Lung (tissue), 12 donors: Measurements from ENCODE around the gene VEGFB. TPM values are rescaled to one million over a fixed set of nuclear protein-coding genes. Genes with fewer than 3 reads are reported as not detected.

ENCODE experiments used
- ATAC-seq: fragments of 200-7000 bp; cut with Tn5 transposase; one replicate; pipeline ENCODE4 v1.9.1; 2020; ENCODE audit warnings: moderate number of reproducible peaks; ENCODE audit not compliant: insufficient read depth, low FRiP score
- DNase-seq, 3 donors: peaks; one replicate each; pipeline ENCODE4 v3.0.0-alpha.2; 2013 to 2017
- H3K27ac ChIP-seq, 2 donors: one replicate each; pipeline ENCODE4 v1.5.1; 2013; ENCODE audit warnings: mild to moderate bottlenecking in 2 of 2, moderate library complexity in 2 of 2, control low read depth in 1 of 2, inconsistent platforms in 1 of 2, low read depth in 1 of 2, low read length in 1 of 2
- H3K27me3 ChIP-seq, 3 donors: one replicate each; pipeline ENCODE4 v1.5.1; 2013; ENCODE audit warnings: low read length in 2 of 3; ENCODE audit not compliant: control insufficient read depth in 3 of 3, insufficient read depth in 3 of 3
- H3K36me3 ChIP-seq, 4 donors: one replicate each; pipeline ENCODE4 v1.5.1; 2013; ENCODE audit warnings: low read length in 4 of 4, mild to moderate bottlenecking in 1 of 4, moderate library complexity in 1 of 4; ENCODE audit not compliant: control insufficient read depth in 4 of 4, insufficient read depth in 4 of 4
- H3K4me1 ChIP-seq, 5 donors: one replicate each; pipeline ENCODE4 v1.5.1; 2013; ENCODE audit warnings: low read length in 5 of 5, mild to moderate bottlenecking in 2 of 5, moderate library complexity in 1 of 5; ENCODE audit not compliant: control insufficient read depth in 5 of 5, insufficient read depth in 5 of 5
- H3K4me3 ChIP-seq: one replicate; pipeline ENCODE4 v1.5.1; 2013; ENCODE audit warnings: mild to moderate bottlenecking, control low read depth, moderate library complexity
- H3K9ac ChIP-seq, 2 donors: one replicate each; pipeline ENCODE4 v1.5.1; 2013; ENCODE audit warnings: low read length in 2 of 2, control low read depth in 1 of 2; ENCODE audit not compliant: insufficient read depth in 1 of 2
- H3K9me3 ChIP-seq, 4 donors: one replicate each; pipeline ENCODE4 v1.5.1; 2013; ENCODE audit warnings: low read length in 3 of 4, mild to moderate bottlenecking in 1 of 4, moderate library complexity in 1 of 4; ENCODE audit not compliant: control insufficient read depth in 4 of 4, insufficient read depth in 3 of 4
- CTCF ChIP-seq: IDR thresholded peaks from 2 replicates; pipeline ENCODE4 v1.5.1; 2012; ENCODE audit warnings: mild to moderate bottlenecking; ENCODE audit errors: control extremely low read depth, extremely low read depth
- WGBS, 2 donors: extraction: QIAGEN DNeasy Blood & Tissue Kit; methylation state at CpG; one replicate each; pipeline ENCODE4 v1.1.7; 2013; 5-methylcytosine and 5-hydroxymethylcytosine counted together
- polyA plus RNA-seq, 2 donors: library from polyadenylated mRNA; stranded (reverse); fragments of 200-250 nt; gene quantifications; one replicate each; pipeline ENCODE4 v1.2.1, GENCODE V29; 2013
- total RNA-seq, 2 donors: library from RNA; depleted of rRNA in 1 of 2; stranded (reverse); fragments of >200 nt in 1 of 2; gene quantifications; one replicate each; pipeline ENCODE4 v1.2.1, GENCODE V29; 2014 to 2021
- donor health status: control.
- donor health status: control.
- donor health status: Bipolar disorder and iron deficiency.
- donor health status: healthy.
- donor health status: DM: yes; HTN: yes; CAD: no.

The VEGFB gene
- total and polyA plus RNA-seq, 4 donors: 37.8 to 124 (median 79.4) TPM

- H3K27me3 ChIP-seq: no peaks in the 10 kb centered on the region
- TF ChIP-seq CTCF: no peak
- no peak for DNase-seq
- H3K9ac ChIP-seq: peak overlapping the region in 1 of 2 donors; percentile 13
- WGBS, 2 donors: 83 to 86% methylated on average over 3 of the region's 3 CpGs
- H3K4me1 ChIP-seq: peaks cover 0 to 35% (median 4%) of the 10 kb centered on the region in 5 donors
- H3K27ac ChIP-seq: peak overlapping the region in 1 of 2 donors; percentile 93
- no peak overlapping the region for H3K4me3 ChIP-seq
- H3K36me3 ChIP-seq: peaks cover 0 to 14% (median 2%) of the 10 kb centered on the region in 4 donors
- no peaks in the 10 kb centered on the region for H3K9me3 ChIP-seq
- no peak for ATAC-seq
Measured at GRCh38 chr11:64227405-64227956, 6.9 kb upstream of the VEGFB start.

GRCh38 chr11:64229090-64229743, 5.2 kb upstream of the VEGFB start:
- 92 to 98% methylated on average over 12 of the region's 12 CpGs for WGBS, 2 donors
- peaks cover 0 to 3% (median 0%) of the 10 kb centered on the region in 4 donors for H3K36me3 ChIP-seq
- ATAC-seq (no peak), DNase-seq (no peak)
- H3K27ac ChIP-seq: peak overlapping the region in 1 of 2 donors; percentile 90
- H3K9me3 ChIP-seq: no peaks in the 10 kb centered on the region
- no peak overlapping the region for H3K4me3 ChIP-seq
- no peaks in the 10 kb centered on the region for H3K27me3 ChIP-seq
- peak overlapping the region in 1 of 2 donors; percentile 55 for H3K9ac ChIP-seq
- TF ChIP-seq CTCF: no peak
- peaks cover 0 to 41% (median 6%) of the 10 kb centered on the region in 5 donors for H3K4me1 ChIP-seq

- Histone ChIP-seq H3K9ac (peak overlapping the region; percentile 8 to 55), H3K27me3 (no peaks in the 10 kb centered on the region), H3K27ac (peak overlapping the region; percentile 90 to 95), H3K4me3 (peak overlapping the region; percentile 9), H3K36me3 (no peaks in the 10 kb centered on the region), H3K4me1 (peaks cover 0 to 41% (median 6%) of the 10 kb centered on the region in 5 donors), H3K9me3 (no peaks in the 10 kb centered on the region)
- DNase-seq (no peak), ATAC-seq (no peak)
- TF ChIP-seq CTCF: no peak
- 37 to 46% methylated on average over 13 of the region's 13 CpGs for WGBS, 2 donors
Measured at GRCh38 chr11:64229744-64230170, 4.6 kb upstream of the VEGFB start.
